Measurements from ENCODE around the gene CES3.
"Not testable (repeated sequence)": the region's sequence is repeated elsewhere in the genome, so short reads cannot be mapped to it uniquely, and the experiment has no call there.

Gene CES3

DNA sequence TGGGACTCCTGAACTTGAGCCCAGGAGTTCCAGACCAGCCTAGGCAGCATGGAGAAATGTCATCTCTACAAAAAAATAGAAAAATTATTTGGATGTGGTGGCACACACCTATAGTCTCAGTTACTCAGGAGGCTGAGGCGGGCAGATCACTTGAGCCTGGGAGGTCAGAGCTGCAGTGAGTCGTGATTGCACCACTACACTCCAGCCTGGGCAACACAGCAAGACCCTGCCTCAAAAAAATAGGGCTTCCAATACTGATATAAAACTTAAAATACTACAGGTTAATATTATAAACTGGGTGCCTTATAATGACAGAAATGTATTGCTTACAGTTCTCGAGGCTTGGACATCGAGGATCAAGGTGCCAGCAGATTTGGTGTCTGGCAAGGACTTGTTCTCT lies 15.1 kb upstream of the CES3 start:
- no peak for DNase-seq (ENCODE audit: low read depth)

DNA sequence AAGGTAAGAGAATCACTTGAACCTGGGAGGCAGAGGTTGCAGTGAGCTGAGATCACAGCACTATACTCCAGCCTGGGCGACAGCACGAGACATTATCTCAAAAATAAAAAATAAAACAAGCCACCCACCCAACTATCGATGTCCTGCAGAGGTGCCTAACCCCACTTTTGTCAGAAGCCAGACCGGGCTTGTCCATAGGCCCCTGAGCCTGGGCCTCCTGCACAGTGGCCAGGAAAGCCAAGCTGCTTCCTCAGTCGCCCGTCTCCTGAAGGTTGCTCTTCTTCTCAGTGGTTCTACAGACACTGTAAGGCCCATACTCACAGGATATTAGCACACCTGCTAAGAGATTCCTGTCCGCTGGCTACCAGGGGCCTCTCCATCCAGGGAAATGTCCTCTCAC lies 14.5 kb upstream of the CES3 start:
- no peak for DNase-seq (ENCODE audit: low read depth)

DNA sequence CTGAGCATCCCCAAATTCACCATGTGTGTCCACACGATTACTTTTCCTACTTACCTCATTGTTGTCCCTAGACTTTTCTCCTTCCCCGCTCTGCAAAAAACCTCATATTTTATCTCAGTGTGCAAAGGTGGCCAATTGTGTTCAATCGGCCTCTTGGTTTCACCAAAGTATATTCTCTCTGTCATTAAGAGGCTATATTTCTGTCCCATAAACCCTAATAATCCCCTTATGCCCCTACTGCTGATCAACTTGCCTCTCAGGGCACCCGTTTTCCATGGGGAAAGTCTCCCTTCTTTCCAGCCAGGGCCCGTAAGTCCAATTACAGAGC lies 14.1 kb upstream of the CES3 start:
- no peak for DNase-seq (ENCODE audit: low read depth)

DNA sequence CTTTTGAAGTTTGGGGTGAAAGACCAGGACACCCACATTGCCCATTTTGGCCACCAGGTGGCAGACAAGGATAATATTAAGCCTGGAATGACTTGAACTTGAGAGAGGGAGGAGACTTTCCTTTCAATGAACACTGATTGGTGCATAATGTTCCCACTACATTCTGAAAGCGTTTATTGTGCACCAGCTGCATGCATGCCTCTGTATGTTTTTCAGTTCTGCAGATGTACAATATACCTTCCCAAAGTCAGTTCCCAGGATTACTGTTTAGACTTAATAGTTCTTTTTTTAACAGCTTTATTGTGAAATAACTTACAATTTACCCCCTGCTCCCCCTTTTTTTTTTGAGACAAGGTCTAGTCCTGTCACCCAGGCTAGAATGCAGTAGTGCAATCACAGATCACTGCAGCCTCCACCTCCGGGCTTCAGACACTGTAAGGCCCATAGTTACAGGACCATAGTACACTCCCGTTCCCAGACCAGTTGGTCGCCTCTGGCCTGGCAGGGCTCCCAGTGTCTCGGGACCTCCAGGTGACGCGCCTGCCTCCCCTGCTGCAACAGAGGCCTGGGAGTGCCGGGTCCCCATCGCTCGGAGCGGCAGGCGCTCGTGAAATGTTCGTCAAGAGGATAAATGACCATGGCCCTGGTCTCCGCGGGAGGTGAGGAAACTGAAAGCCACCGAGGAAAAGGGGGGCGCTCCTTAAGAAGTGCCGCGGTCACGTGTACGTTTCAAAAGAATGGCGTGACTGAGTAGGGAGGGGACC lies 13.6 kb upstream of the CES3 start:
- peak; percentile 74 for DNase-seq (ENCODE audit: low read depth)

DNA sequence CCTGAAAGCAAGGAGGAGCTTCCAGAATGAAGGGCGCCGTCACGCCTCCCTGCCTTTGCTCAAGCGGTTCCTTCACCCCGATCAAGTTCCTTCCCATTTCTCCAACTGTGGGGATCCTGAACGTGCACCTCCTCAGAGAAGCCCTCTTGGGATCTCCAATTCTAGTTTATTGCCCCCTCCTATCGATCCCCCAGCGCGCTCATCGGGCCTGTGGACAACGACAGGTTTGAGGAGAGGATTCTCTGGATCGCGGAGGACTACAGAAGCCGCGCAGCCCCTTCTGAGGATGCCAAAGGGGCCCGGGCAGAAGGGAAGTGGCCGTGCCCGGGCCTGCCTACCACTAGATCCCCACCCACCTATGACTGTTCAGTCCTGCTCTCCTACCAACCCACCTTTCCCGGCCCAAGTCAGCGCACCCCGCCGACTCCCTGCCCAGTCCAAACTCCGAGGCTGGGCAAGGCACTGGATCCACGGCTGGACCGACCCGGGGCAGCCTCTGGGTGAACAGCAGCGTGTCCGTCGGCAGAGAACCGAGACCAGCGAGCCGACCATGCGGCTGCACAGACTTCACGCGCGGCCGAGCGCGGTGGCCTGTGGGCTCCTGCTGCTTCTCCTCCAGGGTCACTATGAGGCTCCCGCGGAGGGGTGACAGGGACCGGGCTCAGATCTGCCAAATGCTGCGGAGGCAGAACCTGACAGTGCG lies 12.8 kb upstream of the CES3 start:
- DNase-seq (ENCODE audit: low read depth), result no peak

DNA sequence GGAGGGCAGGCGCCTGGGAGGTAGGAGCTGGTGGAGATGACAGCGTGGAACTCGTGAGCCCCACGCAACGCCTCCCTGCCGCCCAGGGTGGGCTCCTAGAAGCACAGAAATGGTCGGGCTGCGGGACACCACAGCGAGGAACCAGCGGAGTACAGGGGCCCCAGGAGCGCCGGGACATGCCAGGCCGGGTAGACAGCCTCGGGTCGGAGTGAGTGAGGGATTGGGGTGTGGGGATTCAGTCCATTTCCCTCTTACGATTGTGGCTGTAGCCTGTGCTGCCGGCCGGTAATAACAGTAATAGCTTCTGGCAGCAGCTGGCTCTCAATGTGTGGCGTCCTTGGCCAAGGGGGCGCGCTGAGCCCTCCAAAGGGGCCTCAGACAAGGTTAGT lies 12.2 kb upstream of the CES3 start:
- DNase-seq (ENCODE audit: low read depth), result no peak

DNA sequence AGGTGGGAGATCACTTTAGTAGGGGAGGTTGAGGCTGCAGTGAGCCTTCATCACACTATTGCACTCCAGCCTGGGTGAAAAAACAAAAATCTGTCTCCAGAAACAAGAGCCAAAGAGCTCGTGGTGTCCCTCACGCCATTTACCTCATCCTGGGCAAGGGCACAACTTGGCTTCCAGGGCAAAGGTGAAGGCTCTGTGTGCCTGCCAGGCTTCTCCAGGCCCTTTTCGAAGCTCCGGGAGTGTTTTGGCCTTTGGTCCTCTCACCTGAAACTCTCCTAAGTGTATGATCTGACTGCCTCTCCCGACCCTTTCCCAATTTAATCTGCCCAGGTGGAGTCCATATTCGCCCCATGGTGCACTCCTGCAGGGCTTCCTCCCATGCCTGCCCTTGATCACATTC lies 11.6 kb upstream of the CES3 start:
- DNase-seq (ENCODE audit: low read depth), result no peak

DNA sequence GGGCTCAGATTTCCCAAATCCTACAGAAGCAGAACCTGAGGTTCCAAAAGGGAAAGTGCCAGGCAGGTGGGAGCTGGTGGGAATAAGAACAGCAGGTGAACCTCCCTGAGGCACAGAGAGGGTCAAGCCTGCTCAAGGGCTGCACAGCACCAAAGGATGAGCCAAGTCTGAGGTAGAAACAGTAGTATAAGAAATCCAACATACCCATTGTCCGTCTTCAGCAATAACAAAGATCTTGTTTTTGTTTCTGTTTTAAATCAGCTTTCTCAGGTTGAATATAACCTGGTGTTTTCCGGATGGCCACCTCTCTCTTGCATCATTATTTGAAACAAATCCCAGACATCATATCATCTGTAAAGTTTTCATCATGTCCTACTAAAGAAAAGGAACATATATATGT lies 10.6 kb upstream of the CES3 start:
- no peak for DNase-seq (ENCODE audit: low read depth)

DNA sequence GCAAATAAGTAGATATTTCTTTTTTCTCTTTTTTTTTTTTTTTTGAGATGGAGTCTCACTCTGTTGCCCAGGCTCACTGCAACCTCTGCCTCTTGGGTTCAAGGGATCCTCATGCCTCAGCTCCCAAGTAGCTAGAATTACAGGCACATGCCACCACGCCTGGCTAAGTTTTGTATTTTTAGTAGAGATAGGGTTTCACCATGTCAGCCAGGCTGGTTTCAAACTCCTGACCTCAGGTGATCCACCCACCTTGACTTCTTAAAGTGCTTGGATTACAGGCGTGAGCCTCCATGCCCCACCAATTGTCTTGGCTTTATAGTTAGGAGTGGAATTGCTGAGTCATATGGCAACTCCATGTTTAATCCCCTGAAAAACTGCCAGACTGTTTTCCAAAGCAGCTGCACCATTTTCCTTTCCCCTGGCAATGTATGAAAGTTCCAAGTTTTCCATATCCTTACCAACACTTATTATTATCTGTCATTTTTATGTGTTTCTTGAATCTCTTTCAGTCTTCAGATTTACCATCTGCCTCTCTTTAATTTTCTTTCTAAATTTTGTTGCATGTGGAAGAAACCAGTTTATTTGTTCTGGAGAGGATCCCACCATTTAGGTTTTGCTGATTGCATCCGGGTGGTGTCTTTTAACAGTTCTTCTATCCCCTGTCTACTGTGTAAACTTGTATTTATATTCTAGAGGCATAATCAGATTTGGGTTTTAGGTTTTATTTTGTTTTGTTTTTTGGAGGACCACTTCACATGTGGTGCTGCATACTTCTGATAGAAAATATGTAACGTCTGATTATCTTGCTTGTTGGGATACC lies 9.9 kb upstream of the CES3 start:
- no peak for DNase-seq (ENCODE audit: low read depth)

DNA sequence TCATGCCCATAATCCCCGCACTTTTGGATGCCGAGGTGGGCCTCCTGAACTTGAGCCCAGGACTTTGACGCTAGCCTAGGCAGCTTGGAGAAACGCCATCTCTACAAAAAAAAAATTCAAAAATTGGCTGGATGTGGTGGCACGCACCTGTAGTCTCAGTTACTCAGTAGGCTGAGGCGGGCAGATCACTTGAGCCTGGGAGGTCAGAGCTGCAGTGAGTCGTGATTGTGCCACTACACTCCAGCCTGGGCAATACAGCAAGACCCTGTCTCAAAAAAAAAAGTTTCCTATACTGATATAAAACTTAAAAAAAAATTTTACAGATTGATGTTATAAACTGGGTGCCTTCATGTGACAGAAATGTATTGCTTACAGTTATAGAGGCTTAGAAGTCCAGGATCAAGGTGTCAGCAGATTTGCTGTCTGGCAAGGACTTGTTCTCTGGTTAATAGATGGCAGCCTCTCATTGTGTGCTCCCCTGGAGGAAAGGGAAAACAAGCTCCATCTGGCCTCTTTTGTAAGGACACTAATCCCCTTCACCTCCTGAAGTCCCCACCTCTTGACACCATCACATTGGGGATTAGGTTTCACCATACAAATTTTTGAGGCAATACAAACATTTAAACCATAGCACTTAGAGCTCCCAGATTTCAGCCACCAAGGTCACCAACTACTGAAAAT lies 8.5 kb upstream of the CES3 start:
- no peak for DNase-seq (ENCODE audit: low read depth)

DNA sequence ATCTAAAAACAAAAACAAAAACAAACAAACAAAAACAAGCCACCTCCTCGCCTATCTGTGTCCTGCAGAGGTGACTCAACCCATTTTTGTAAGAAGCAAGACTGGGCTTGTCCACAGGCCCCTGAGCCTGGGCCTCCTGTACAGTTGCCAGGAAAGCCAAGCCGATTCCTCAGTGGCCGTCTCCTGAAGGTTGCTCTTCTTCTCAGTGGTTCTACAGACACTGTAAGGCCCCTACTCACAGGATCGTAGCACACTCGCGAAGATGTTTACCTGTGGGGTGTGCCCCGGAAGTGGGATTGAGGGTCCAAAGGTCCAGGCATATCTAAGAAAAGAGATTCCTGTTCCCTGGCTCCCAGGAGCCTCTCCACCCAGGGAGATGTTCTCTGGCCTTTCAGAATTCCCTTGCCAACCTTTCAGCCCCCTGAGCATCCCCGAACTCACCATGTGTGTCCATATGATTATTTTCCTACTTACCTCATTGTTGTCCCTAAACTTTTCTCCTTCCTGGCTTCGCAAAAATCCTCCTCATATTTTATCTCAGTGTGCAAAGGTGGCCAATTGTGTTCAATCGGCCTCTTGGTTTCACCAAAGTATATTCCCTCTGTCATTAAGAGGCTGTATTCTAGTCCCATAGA lies 7.5 kb upstream of the CES3 start:
- no peak for DNase-seq (ENCODE audit: low read depth)

DNA sequence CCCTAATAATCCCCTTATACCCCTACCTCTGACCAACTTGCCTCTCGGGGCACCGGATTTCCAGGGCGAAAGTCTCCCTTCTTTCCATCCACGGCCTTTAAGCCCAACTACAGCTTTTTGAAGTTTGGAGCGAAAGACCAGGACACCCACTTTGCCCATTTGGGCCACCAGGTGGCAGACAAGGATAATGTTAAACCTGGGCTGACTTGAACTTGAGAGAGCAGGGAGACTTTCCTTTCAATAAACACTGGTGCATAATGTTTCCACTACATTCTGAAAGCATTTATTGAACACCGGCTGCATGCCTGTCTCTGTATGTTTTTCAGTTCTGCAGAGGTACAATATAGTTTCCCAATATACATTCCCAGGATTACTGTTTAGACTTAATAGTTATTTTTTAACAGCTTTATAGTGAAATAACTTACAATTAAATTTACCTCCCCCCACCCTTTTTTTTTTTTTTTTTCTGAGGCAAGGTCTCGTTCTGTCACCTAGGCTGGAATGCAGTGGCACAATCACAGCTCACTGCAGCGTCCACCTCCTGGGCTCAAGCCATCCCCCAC lies 6.9 kb upstream of the CES3 start:
- DNase-seq (ENCODE audit: low read depth), result peak; percentile 59

DNA sequence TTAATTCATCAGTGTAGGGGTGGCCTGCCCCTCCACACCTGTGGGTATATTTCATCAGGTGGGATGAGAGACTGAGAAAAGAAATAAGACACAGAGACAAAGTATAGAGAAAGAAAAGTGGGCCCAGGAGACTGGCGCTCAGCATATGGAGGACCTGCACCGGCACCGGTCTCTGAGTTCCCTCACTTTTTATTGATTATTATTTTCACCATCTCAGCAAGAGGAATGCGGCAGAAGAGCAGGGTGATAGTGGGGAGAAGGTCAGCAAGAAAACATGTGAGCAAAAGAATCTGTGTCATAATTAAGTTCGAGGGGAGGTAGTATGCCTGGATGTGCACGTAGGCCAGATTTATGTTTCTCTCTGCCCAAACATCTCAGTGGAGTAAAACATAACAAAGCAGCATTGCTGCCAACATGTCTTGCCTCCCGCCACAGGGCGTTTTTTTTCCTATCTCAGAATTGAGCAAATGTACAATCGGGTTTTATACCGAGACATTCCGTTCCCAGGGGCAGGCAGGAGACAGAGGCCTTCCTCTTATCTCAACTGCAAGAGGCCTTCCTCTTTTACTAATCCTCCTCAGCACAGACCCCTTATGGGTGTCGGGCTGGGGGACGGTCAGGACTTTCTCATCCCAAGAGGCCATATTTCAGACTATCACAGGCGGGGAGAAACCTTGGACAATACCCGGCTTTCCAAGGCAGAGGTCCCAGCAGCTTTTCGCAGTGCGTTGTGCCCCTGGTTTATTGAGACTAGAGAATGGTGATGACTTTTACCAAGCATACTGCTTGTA lies 5.5 kb upstream of the CES3 start:
- DNase-seq (ENCODE audit: low read depth), result not testable (repeated sequence)

DNA sequence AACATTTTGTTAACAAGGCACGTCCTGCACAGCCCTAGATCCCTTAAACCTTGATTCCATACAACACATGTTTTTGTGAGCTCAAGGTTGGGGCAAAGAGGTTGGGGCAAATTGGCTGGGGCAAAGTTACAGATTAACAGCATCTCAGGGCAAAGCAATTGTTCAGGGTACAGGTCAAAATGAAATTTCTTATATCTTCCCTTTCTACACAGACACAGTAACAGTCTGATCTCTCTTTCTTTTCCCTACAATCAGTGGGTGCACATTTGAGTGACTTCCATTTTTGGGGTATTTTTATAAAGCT lies 5.0 kb upstream of the CES3 start:
- not testable (repeated sequence) for DNase-seq (ENCODE audit: low read depth)

DNA sequence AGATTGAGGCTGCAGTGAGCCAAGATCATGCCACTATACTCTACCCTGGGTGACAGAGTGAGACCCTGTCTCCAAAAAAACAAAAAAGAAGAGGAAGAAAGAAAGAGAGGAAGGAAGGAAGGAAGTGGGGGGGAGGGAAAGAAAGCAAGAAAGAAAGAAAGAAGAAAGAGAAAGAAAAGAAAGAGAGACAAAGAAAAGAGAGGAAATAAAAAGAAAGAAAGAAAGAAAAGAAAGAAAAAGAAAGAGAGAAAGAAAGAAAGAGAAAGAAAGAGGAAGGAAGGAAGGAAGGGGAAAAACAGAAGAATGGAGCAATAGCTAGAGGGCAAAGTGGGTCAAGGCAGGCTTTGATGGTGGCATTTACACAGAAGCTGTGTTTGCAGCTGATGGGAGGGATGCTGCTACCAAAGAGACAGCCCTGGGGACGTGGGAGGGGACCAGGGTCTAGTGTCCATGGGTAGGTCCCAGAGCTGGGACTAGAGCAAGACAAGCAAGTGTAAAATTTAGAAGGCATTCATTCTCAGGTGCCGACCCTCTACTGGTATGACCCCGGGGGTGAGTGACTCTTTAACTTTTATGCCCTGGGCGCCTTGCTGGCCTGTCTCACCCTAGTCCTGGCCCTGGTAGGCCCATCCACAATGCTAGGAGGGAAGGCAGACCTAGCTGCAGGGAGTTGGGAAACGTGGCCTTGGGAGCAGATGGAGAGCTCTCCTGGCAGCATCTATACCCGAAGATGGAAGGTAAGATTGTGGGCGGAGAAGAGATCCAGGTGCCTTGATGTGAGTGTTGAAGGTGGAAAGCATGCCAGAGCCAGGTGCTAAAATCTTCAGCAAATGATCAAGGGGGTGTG lies 2.0 kb upstream of the CES3 start:
- no peak for DNase-seq (ENCODE audit: low read depth)

DNA sequence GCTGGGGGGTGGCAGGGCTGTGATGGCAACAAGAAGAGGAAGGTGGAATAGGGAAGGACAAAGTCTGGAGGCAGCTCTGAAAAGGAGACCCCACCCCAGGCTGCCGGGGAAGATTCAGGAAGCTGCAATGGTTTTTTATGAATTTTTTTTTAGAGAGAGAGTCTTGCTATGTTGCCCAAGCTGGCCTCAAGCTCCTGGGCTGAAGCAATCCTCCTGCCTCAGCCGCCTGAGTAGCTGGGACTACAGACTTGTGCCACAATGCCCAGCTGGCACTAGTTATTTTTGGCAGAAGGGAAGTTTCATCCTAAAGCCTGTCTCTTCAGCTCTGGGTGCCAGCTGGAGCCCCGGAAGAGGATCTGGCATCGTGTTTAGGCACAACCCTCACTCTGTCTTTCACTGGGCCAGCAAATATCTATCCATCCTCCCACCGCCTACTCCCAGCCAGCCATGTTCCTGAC lies 1.3 kb upstream of the CES3 start:
- no peak for DNase-seq (ENCODE audit: low read depth)

DNA sequence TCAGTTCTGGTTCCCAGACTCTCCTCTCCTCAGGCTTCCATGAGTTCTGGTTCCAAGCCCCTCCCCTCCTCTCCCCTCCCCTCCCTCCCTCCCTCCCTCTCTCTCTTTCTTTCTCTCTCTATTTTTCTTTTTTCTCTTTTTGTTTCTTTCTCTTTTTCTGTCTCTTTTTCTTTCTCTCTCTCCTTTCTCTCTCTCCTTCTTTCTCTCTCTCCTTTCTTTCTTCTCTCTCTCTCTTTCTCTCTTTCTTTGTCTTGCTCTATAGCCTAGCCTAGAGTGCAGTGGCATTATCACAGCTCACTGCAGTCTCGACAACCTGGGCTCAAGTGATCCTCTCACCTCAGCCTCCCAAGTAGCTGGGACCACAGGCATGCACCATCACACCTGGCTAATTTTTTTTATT lies 796 bp upstream of the CES3 start:
- DNase-seq (ENCODE audit: low read depth), result no peak

DNA sequence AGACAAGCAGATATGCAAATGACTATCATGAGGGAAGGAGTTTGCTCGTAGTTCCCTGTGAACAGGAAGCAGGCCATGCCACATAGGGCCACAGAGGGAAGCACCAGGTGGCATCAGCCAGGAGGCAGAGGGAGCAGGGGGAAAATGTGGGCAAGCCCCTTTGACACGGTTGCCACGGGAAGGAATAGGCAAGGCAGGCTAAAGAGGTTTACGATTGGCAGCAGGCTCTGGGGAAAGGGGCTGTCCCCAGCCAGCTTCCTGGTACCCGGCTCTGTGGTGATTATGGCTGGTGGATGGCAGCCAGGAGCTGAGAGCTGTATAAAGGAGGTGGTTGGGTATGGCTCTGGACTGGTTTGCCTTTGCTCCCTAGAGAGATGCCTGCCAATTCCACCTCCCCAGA lies 848 bp downstream of the CES3 start:
- no peak for DNase-seq (ENCODE audit: low read depth)

DNA sequence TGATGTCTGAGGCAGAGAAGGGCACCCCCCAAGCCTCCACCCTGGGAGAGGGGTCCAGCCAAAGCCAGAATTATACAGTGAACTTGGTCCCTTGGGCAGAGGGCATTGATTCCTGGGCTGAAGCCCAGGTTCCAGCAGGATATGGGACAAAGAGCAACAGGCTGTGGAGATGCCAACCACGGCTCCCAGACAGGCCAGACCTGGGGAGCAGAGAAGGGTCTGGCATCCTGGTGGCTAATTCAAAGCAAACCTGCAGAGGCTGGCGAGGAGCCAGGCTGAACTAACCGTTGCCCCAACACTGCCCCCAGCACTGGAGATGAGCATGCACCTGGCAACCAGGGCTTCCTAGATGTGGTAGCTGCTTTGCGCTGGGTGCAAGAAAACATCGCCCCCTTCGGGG lies 3.0 kb downstream of the CES3 start:
- DNase-seq (ENCODE audit: low read depth), result no peak

DNA sequence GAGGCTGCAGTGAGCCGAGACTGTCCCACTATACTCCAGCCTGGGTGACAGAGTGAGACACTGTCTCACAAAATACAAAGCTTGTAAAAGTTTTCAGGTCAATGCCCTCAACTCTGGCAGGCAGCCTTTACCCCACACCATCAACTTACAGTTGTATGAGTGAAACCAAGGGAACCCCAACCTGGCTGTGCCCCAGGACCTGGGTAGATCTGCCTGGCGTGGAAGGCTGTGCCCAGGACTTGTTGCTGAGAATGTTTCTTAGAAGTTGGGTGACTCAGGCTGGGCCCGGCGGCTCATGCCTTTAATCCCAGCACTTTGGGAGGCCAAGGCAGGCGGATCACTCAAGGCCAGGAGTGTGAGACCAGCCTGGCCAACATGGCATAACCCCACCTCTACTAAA lies 7.8 kb downstream of the CES3 start:
- no peak for DNase-seq (ENCODE audit: low read depth)

All from stimulated activated CD8-positive, alpha-beta memory T cell treated with anti-CD3 and anti-CD28 coated beads, Interleukin-12 subunit alpha, Interleukin-12 subunit beta, amount 100 ng/mL, for 1 hour (primary cell).